ENCODE data around the gene SPOP.

GRCh38 chr17:49640556-49640955 lies 37.3 kb downstream of the SPOP start:
- TF ChIP-seq CTCF (IDR thresholded peaks at IDR 0.05; ENCODE audit: insufficient read depth, low read length, poor library complexity, severe bottlenecking) (no peak), EZH2phosphoT487 (conservative IDR thresholded peaks at IDR 0.05; ENCODE audit: low read length) (no peak)

All from SU-DHL-6 (cell line).